HL-60 (cell line): ENCODE data around the gene NUMB.

ENCODE experiments used
- POLR2AphosphoS5 ChIP-seq: IDR thresholded peaks from 2 replicates; pipeline ENCODE4 v1.6.1; 2012; ENCODE audit warnings: low read depth
- TF ChIP-seq, protein P1 (sequence below): IDR thresholded peaks from one replicate; pipeline ENCODE4 v1.5.1; 2011; ENCODE audit warnings: low read length, control low read depth, inconsistent platforms; ENCODE audit not compliant: insufficient read depth

DNA sequence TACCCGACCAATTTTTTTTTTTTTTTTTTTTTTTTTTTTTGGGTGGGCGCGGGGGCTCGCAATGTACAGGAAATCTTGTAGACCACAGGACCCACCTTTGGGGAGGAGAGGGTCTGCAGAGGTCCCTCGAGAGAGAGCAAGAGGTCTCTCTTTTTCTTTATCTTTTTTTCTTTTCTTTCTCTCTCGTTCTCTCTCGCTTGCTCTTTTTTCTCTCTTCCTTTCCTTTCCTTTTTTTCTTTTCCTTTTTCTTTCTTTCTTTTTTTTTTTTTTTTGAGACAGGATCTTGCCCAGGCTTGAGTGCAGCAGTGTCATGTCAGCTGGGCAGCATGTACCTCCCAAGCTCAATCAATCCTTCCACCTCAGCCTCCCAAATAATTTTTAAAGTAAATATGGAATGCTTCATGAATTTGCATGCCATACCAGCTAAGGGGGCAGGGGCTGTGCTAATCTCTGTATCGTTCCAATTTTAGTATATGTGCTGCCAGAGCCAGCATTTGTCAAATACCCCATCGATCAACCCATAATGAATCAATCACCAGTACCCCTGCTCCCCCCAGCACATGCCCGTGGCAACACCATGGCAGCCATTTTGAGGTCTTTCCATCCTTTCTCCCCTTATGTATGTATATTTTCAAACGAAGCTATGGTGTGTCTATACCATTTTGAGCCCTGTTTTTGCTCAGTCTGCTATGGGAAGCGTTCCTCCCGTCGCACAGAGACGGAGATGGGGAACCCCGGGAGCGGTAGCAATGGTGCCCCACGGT, 211.8 kb downstream of the NUMB start:
- TF ChIP-seq, protein P1, sequence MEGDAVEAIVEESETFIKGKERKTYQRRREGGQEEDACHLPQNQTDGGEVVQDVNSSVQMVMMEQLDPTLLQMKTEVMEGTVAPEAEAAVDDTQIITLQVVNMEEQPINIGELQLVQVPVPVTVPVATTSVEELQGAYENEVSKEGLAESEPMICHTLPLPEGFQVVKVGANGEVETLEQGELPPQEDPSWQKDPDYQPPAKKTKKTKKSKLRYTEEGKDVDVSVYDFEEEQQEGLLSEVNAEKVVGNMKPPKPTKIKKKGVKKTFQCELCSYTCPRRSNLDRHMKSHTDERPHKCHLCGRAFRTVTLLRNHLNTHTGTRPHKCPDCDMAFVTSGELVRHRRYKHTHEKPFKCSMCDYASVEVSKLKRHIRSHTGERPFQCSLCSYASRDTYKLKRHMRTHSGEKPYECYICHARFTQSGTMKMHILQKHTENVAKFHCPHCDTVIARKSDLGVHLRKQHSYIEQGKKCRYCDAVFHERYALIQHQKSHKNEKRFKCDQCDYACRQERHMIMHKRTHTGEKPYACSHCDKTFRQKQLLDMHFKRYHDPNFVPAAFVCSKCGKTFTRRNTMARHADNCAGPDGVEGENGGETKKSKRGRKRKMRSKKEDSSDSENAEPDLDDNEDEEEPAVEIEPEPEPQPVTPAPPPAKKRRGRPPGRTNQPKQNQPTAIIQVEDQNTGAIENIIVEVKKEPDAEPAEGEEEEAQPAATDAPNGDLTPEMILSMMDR = no peak
- TF ChIP-seq POLR2AphosphoS5 = no peak
